ENCODE results near the gene KCNH2.

KCNH2 gene

GRCh38 chr7:150947761-150948651 lies 30.1 kb downstream of the KCNH2 start:
- no peak for DNase-seq

- DNase-seq, result no peak
These were observed 30.8 kb downstream of the KCNH2 start for GRCh38 chr7:150947241-150947745.

- DNase-seq, result no peak
These were observed 31.5 kb downstream of the KCNH2 start for GRCh38 chr7:150946421-150947240.

GRCh38 chr7:150945853-150946420 lies 32.2 kb downstream of the KCNH2 start:
- no peak for DNase-seq

- no peak for DNase-seq
These were observed 32.8 kb downstream of the KCNH2 start for GRCh38 chr7:150945171-150945852.

- DNase-seq, result no peak
These were observed 33.8 kb downstream of the KCNH2 start for GRCh38 chr7:150944066-150945042.

GRCh38 chr7:150943453-150943814 lies 34.7 kb downstream of the KCNH2 start:
- DNase-seq, result no peak

- DNase-seq, result no peak
These were observed 35.3 kb downstream of the KCNH2 start for GRCh38 chr7:150942591-150943452.

GRCh38 chr7:150942001-150942590 lies 36.0 kb downstream of the KCNH2 start:
- DNase-seq, result no peak

GRCh38 chr7:150941351-150942000 lies 36.6 kb downstream of the KCNH2 start:
- no peak for DNase-seq

GRCh38 chr7:150940431-150941102 lies 37.6 kb downstream of the KCNH2 start:
- DNase-seq, result no peak

- DNase-seq, result no peak
These were observed 38.7 kb downstream of the KCNH2 start for GRCh38 chr7:150939466-150939865.

GRCh38 chr7:150939052-150939451 lies 39.1 kb downstream of the KCNH2 start:
- no peak for DNase-seq

GRCh38 chr7:150938566-150938965 lies 39.6 kb downstream of the KCNH2 start:
- no peak for DNase-seq

- DNase-seq, result no peak
These were observed 40.1 kb downstream of the KCNH2 start for GRCh38 chr7:150937848-150938561.

GRCh38 chr7:150936018-150936417 lies 42.1 kb downstream of the KCNH2 start:
- DNase-seq, result no peak

- no peak for DNase-seq
These were observed 43.0 kb downstream of the KCNH2 start for GRCh38 chr7:150935149-150935548.

GRCh38 chr7:150934045-150934766 lies 43.9 kb downstream of the KCNH2 start:
- DNase-seq, result no peak

Measured in activated T-cell treated with anti-CD3 and anti-CD28 coated beads for 4 hours (primary cell).